GM21367 (cell line): ENCODE data around the gene NLK.

ENCODE experiments used
- ATAC-seq: cut with Tn5 transposase; IDR thresholded peaks from one replicate; pipeline ENCODE4 v1.9.1; 2021; ENCODE audit not compliant: unreplicated experiment

NLK gene

GRCh38 chr17:28039251-28039650 lies 3.2 kb upstream of the NLK start:
- no peak for ATAC-seq

- no peak for ATAC-seq
Measured at GRCh38 chr17:28040406-28040805, 2.1 kb upstream of the NLK start.

GRCh38 chr17:28041068-28041843 lies 1.2 kb upstream of the NLK start:
- peak; percentile 65 for ATAC-seq

- ATAC-seq, result peak; percentile 14
Measured at GRCh38 chr17:28041844-28042656, 427 bp upstream of the NLK start.

GRCh38 chr17:28042721-28043291 lies 329 bp downstream of the NLK start:
- ATAC-seq, result no peak

GRCh38 chr17:28043296-28043695 lies 819 bp downstream of the NLK start:
- ATAC-seq, result no peak

- no peak for ATAC-seq
Measured at GRCh38 chr17:28043741-28044140, 1.3 kb downstream of the NLK start.

GRCh38 chr17:28045304-28045703 lies 2.8 kb downstream of the NLK start:
- no peak for ATAC-seq

- ATAC-seq, result no peak
Measured at GRCh38 chr17:28046034-28046825, 3.8 kb downstream of the NLK start.

- ATAC-seq, result no peak
Measured at GRCh38 chr17:28047806-28048205, 5.3 kb downstream of the NLK start.

GRCh38 chr17:28049071-28049470 lies 6.6 kb downstream of the NLK start:
- no peak for ATAC-seq

GRCh38 chr17:28053044-28053670 lies 10.7 kb downstream of the NLK start:
- ATAC-seq, result no peak

GRCh38 chr17:28053725-28054124 lies 11.2 kb downstream of the NLK start:
- no peak for ATAC-seq

- ATAC-seq, result no peak
Measured at GRCh38 chr17:28055546-28056275, 13.2 kb downstream of the NLK start.

GRCh38 chr17:28056276-28056620 lies 13.8 kb downstream of the NLK start:
- ATAC-seq, result no peak

- peak; percentile 66 for ATAC-seq
Measured at GRCh38 chr17:28057731-28058246, 15.3 kb downstream of the NLK start.

GRCh38 chr17:28059675-28060074 lies 17.2 kb downstream of the NLK start:
- no peak for ATAC-seq

GRCh38 chr17:28065706-28066105 lies 23.2 kb downstream of the NLK start:
- ATAC-seq, result no peak

- no peak for ATAC-seq
Measured at GRCh38 chr17:28069061-28069460, 26.6 kb downstream of the NLK start.

GRCh38 chr17:28071179-28071578 lies 28.7 kb downstream of the NLK start:
- no peak for ATAC-seq
